ENCODE measurements around the gene TMEM255B. TPM values are rescaled to one million over a fixed set of nuclear protein-coding genes. Genes with fewer than 3 reads are reported as not detected.
A peak's percentile ranks its signal among the peaks of the same experiment; 100 is the strongest.

Gene TMEM255B
- total RNA-seq, 2 donors from 2014 or later: 1.3 to 2.2 TPM

DNA sequence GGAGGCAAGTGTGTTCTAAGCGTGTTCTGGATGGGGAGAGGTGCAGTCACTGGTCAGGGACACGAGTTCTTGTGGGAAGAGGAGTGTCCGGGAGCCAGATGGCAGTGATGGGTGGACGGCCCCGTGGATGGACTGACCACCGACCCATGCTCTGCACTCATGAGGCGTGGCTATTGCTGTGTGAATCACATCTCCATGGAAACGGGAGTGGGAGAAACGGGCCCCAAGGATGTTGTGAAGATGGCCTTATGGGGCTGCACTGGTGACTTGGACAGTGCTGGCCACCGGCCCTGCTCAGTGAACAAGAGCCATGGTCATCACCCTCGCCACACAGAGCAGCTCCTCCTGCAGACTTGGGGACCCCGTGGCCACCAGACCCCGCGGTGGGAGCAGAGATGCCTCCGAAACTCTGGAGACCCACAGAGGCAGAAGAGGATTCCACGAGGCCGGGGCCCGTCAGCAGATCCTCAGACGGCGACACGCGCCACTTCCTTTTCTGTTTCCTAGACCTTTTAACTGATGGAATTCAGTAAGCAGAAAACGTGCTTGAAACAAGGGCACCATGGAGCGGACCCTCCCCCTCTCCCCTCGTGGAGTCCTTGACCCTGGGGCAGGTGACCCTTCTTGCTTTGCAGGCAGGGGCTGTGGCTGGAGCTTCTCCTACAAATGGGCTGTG, 57.4 kb downstream of the TMEM255B start:
- Mint-ChIP-seq H3K4me3 (peak overlapping the region; percentile 98), H3K9me3 (no peaks in the 10 kb centered on the region), H3K4me1 (ENCODE audit: low read depth in 2 of 2) (peaks cover 12 to 16% of the 10 kb centered on the region in 2 donors), H3K36me3 (peaks cover 5% of the 10 kb centered on the region), H3K27me3 (peaks cover 0 to 6% of the 10 kb centered on the region in 2 donors), H3K27ac (peak overlapping the region; percentile 61 to 86)
- DNase-seq (ENCODE audit: low spot score) (no peak), ATAC-seq (no peak)

DNA sequence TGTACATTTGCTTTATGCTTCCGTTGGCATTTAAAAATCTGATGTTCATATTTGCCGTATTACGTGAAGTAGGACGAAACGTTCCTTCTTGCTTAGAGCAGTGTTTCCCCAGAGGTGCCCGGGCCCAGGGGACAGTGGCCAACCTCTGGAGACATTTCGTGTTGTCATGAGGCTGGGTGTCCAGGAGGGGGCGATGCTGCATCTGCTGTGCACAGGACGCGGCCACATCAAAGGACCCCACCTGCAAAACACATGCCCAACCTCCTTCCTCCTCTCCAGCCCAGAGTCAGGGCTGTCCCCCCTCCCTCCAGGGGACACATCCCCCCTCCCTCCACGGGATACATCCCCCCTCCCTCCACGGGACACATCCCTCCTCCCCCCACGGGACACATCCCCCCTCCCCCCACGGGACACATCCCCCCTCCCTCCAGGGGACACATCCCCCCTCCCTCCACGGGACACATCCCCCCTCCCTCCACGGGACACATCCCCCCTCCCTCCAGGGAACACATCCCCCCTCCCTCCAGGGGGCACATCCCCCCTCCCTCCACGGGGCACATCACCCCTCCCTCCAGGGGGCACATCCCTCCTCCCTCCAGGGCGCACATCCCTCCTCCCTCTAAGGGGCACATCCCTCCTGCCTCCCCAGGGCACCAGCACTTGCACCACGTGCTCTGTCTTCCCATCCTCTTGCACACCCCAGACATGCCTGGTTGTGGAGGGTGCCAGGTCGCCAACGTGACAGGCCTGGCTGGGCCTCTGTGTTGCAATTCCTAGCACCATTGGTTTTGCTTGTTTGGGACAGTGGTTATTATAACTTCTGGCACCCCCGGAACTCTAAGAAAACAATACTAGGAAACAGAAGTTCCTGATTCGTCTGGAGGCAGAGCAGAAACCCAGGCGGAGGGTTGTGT, 58.2 kb downstream of the TMEM255B start:
- peak overlapping the region; percentile 98 for H3K4me3 Mint-ChIP-seq
- peak overlapping the region; percentile 27 to 61 for H3K27ac Mint-ChIP-seq
- peaks cover 5% of the 10 kb centered on the region for H3K36me3 Mint-ChIP-seq
- peaks cover 0 to 6% of the 10 kb centered on the region in 2 donors for H3K27me3 Mint-ChIP-seq
- ATAC-seq (peak; percentile 54 to 59), DNase-seq (ENCODE audit: low spot score) (peak; percentile 81)
- H3K4me1 Mint-ChIP-seq (ENCODE audit: low read depth in 2 of 2): peaks cover 12 to 16% of the 10 kb centered on the region in 2 donors
- H3K9me3 Mint-ChIP-seq: no peaks in the 10 kb centered on the region

DNA sequence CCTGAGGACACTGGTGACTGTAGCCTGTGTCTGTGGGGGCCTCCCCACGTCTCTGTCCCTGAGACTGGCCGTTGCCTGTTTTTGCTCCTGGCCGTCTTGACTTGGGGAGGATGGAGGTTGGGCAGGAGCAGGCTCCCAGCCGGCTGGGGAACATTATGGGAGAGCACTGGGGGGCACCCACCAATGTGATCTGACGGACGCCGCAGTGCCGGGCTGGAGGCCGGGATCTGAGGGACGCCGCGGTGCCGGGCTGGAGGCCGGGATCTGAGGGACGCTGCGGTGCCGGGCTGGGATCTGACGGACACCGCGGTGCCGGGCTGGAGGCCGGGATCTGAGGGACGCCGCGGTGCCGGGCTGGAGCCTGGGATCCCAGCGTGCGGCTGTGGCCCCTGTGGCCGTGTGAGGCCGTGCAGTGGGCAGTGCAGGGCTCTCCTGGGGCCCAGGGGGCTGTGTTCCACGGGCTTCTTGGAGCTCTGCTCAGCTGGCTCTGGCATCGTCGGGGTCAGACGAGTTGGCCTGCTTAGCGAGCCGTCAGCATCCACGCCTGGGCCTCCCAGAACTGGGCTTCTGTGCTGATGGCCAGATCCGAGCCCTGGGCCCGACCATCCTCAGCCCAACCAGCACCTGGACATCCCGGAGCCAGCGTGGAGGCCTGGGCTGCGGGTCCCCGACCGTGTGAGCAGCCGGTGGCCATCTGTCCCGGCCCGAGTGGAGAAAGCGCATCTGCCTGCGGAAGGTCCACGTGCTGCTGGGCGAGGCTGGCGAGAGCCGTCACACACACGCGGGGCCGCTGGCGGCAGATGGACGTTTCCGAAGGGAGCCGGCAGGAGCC, 59.0 kb downstream of the TMEM255B start:
- Mint-ChIP-seq H3K4me1 (ENCODE audit: low read depth in 2 of 2) (peaks cover 12 to 16% of the 10 kb centered on the region in 2 donors), H3K27ac (no peak overlapping the region), H3K4me3 (no peak overlapping the region), H3K9me3 (no peaks in the 10 kb centered on the region), H3K36me3 (peaks cover 5% of the 10 kb centered on the region), H3K27me3 (peaks cover 0 to 6% of the 10 kb centered on the region in 2 donors)
- ATAC-seq: no peak
- no peak for DNase-seq (ENCODE audit: low spot score)

DNA sequence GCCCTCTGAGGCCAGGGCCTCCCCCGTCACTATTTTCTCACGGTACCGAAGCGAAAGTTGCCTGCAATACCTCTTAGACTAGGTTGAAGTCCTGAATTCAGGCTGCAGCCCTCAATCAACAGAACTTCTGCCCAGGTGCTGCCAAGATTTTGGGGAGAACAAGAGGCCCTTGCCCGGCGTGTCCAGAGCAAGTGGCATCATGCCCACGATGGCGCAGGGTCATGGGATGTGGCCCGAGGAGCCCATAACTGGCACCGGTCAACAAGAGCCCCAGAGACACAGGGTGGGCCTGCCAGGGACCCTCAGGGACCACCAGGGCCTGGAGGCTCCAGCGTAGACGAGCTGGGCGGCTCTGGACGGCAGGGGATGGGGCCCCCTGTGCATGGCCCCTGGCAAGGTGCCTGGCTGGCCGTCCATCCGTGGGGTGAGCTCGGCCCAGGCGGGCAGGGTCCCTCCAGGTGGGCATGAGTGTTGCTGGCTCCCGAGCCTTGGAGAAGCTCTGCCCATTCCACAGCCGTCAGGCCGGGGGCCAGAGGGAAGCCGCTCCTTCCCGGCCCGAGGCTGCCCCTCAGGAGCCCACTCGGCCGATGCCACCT, 59.8 kb downstream of the TMEM255B start:
- Mint-ChIP-seq H3K36me3 (peaks cover 5% of the 10 kb centered on the region), H3K4me3 (no peak overlapping the region), H3K9me3 (no peaks in the 10 kb centered on the region), H3K27ac (no peak overlapping the region), H3K4me1 (ENCODE audit: low read depth in 2 of 2) (peaks cover 14 to 16% of the 10 kb centered on the region in 2 donors), H3K27me3 (peaks cover 0 to 6% of the 10 kb centered on the region in 2 donors)
- DNase-seq (ENCODE audit: low spot score) (no peak), ATAC-seq (no peak)

DNA sequence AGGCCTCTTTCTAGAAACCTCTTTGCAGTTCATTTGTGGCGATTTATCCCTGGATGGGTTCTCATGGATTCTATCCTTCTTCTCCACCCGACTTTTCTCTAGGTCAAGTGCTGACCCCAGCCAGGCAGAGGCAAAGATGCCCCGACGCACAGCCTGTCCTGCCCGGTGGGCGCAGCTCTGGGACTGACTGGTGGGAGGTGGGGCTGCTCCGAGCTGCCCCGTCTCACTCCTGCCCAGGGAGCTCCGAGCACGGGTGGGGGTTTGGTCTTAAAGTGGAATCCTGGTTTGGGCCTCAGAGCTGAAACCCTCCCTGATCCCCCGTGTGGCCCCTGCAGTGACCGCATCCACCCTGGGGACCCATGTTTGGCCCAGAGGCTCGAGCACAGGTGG, 60.3 kb downstream of the TMEM255B start:
- H3K9me3 Mint-ChIP-seq: no peaks in the 10 kb centered on the region
- peaks cover 5% of the 10 kb centered on the region for H3K36me3 Mint-ChIP-seq
- ATAC-seq (no peak), DNase-seq (ENCODE audit: low spot score) (no peak)
- H3K4me1 Mint-ChIP-seq (ENCODE audit: low read depth in 2 of 2): peaks cover 14 to 16% of the 10 kb centered on the region in 2 donors
- H3K27ac Mint-ChIP-seq: no peak overlapping the region
- peaks cover 0 to 6% of the 10 kb centered on the region in 2 donors for H3K27me3 Mint-ChIP-seq
- no peak overlapping the region for H3K4me3 Mint-ChIP-seq

DNA sequence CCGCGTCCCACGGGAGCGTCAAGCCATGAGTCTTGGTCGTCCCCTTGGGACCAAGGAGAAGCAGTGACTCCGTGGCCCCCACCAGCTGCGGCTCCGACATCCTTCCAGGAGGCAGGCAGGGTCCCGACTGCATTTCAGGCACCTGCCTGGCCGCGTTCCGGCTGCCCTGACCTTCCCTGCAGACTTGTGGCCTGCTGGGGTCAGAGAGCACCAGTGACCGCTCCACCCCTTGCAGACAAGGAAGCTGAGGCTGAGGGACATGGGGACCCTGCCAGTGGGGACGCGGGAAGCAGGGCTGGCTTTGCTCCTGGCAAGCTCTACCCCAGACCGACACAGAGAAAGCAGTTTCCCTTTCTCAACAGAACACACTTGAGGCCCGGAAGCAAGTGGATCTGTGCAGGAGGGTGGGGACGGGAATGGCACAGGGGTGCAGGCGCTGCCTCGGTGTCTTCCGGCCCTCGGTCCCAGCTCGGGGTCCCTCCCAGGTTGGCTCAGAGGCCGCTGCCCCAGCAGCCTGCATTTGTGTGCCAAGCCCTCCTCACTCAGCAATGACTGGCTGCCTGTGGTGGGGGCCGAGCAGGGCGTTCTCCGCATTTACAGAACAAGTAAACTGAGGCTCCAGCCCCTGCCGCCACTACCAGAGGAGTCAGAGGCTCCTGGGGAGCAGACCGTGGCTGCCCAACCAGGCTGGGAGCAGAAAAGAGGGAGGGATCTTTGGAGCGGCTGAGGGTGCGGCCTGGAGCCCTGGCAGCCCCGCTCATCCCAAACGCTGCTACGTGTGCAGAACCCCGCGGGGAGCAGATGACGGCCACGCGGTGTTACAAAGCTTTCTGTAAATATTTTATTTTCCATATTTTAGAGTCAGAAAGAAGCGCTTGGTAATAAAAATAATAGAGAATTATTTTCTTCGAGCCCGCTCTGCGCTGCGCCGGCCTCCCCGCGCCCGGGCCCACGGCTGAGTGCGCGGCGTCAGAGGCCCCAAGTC, 61.0 kb downstream of the TMEM255B start:
- Mint-ChIP-seq H3K27ac (no peak overlapping the region), H3K4me3 (no peak overlapping the region), H3K36me3 (peaks cover 5% of the 10 kb centered on the region), H3K4me1 (ENCODE audit: low read depth in 2 of 2) (peaks cover 14 to 16% of the 10 kb centered on the region in 2 donors), H3K9me3 (no peaks in the 10 kb centered on the region), H3K27me3 (peaks cover 0 to 6% of the 10 kb centered on the region in 2 donors)
- DNase-seq (ENCODE audit: low spot score): no peak
- ATAC-seq: no peak

DNA sequence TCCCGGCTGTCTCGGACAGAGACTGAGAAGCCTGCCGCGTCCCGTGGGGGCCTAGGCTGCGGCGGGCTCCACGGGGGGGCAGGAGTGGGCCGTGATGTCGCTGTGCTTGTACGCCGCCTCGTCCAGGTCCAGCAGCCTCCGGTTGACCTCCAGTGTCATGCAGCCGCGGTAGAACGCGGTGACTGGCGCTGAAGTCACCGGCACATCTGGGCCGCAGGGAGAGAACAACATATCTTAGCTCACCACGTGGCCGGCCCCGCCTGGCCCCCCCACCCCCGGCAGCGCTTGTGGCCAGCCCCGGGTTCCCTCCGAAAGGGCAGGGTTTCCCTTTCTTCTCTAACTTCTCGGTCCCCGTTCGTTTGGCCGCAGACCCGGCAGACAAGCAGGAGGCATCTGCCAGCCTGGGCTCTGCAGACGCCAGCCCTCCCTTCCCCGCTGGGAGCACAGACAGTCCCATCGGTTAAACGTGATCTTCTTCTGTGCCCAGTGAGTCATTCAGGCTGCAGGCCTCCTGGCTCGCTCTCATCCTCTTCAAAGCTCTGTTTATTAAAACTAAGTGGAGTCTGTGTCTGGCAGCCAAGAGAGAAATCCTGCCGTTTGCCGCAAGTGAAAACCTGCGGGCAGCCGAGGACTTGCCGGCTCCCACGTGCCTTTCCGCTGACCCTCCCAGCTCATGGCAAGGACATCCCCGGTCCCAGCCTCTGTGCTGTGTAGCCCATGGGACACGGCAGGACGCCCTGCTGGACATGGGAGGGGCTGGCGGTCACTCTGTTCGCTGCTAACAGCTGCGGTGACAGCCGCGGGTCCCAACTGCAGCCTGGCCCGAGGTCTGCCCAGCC, 62.0 kb downstream of the TMEM255B start:
- H3K9me3 Mint-ChIP-seq: no peaks in the 10 kb centered on the region
- H3K27ac Mint-ChIP-seq: no peak overlapping the region
- H3K4me1 Mint-ChIP-seq (ENCODE audit: low read depth in 2 of 2): peaks cover 8% of the 10 kb centered on the region in 2 donors
- no peaks in the 10 kb centered on the region for H3K27me3 Mint-ChIP-seq
- no peaks in the 10 kb centered on the region for H3K36me3 Mint-ChIP-seq
- H3K4me3 Mint-ChIP-seq: no peak overlapping the region
- DNase-seq (ENCODE audit: low spot score) (no peak), ATAC-seq (no peak)

DNA sequence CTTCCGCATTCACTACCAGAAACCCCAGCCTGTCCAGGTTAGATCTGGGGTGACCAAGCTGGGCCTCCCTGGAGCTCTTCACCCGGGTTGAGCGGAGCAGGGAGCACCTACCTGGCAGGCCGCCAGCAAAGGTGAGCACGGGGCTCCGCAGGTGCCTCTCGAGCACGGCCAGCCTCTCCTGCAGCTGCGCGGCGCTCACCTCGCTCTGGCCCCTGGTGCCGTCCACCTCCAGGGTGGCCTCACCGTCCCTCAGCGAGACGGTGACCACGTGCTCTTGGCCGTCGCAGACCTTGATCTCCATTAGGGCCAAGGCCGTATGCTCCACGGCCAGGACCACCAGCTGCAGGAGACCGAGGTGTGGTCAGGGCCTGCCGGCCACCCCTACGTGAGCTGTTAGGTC, 62.8 kb downstream of the TMEM255B start:
- ATAC-seq (no peak), DNase-seq (ENCODE audit: low spot score) (no peak)
- peaks cover 2 to 3% of the 10 kb centered on the region in 2 donors for H3K4me1 Mint-ChIP-seq (ENCODE audit: low read depth in 2 of 2)
- H3K9me3 Mint-ChIP-seq: no peaks in the 10 kb centered on the region
- no peaks in the 10 kb centered on the region for H3K27me3 Mint-ChIP-seq
- H3K27ac Mint-ChIP-seq: no peak overlapping the region
- H3K4me3 Mint-ChIP-seq: no peak overlapping the region
- H3K36me3 Mint-ChIP-seq: no peaks in the 10 kb centered on the region

DNA sequence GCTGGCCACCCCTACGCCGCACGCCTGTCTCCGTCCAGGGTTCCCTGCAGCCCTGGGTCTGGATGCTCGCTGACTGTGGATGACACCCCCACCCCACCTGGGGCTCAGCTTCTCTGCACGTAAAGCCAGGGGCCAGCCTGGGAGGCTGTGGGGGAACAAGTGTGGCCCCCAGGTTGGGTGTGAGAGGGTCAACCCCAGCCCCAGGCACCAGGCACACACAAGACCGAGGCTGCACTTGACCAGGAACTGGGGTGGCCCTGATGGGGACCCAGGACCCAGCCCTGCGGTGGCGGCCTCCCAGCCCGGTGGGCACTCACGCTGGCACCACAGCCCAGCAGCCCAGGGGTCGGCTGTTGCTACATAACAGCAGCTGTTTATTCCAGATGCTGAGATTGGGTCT, 63.2 kb downstream of the TMEM255B start:
- Mint-ChIP-seq H3K36me3 (no peaks in the 10 kb centered on the region), H3K27me3 (no peaks in the 10 kb centered on the region), H3K27ac (no peak overlapping the region), H3K9me3 (no peaks in the 10 kb centered on the region), H3K4me3 (no peak overlapping the region), H3K4me1 (ENCODE audit: low read depth in 2 of 2) (peaks cover 0 to 2% of the 10 kb centered on the region in 2 donors)
- DNase-seq (ENCODE audit: low spot score): no peak
- no peak for ATAC-seq

DNA sequence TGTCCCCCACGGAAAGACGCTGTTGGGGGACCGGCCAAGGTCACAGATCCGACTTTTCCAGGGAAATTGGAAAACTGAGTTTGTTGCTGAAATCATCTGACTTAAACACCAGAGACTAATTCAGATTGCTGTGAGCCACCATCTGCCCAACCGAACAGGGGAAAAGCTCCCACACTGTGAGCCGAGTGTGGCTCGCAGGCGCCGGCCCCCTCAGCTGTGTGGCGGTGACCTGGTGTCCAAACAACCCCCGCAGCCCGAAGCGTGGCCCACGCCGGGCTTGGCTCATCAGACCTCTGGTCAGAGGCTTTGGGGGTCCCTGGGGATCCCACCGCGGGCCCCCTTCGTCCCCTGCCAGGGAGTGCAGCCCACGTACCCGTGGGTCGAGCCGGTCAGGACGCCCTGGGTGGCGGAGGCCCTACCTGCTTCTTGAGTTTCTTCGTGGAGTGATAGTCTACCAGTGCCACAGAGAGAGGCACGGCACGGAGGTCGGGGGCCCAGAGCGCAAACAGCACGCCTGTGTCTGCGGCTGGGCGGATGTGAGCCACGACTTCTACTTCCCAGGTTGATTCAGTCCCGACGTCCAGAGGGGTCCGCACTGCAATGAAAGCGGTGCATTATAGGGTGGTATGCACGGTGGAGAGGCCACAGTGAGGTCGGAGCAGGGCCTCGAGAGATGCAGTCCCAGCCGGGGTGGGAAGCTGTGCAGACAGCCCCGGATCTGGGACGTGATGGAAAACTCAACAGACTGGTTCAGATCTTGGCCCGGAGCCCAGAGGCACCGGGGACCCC, 64.1 kb downstream of the TMEM255B start:
- Mint-ChIP-seq H3K27me3 (no peaks in the 10 kb centered on the region), H3K36me3 (no peaks in the 10 kb centered on the region), H3K9me3 (no peaks in the 10 kb centered on the region), H3K27ac (no peak overlapping the region), H3K4me3 (no peak overlapping the region), H3K4me1 (ENCODE audit: low read depth in 2 of 2) (peaks cover 0 to 2% of the 10 kb centered on the region in 2 donors)
- DNase-seq (ENCODE audit: low spot score) (no peak), ATAC-seq (no peak)

DNA sequence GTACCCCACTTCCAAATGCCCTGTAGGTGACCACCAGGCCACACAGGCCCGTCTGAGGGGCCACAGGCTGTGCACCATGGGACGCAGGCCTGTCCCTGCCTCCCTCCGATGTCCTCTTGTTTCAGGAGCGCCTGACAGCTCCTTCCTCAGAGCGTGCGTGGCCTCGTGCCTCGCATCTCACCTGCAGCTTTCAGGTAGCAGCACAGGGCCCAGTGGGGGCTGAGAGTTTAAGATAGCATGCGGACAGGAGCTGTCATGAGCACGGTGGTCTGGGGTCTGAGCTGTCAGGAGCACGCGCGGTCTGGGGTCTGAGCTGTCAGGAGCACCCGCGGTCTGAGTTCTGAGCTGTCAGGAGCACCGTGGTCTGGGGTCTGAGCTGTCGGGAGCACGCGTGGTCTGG, 64.7 kb downstream of the TMEM255B start:
- Mint-ChIP-seq H3K4me3 (no peak overlapping the region), H3K36me3 (no peaks in the 10 kb centered on the region), H3K9me3 (no peaks in the 10 kb centered on the region), H3K27me3 (no peaks in the 10 kb centered on the region), H3K4me1 (ENCODE audit: low read depth in 2 of 2) (peaks cover 0 to 2% of the 10 kb centered on the region in 2 donors), H3K27ac (no peak overlapping the region)
- ATAC-seq (no peak), DNase-seq (ENCODE audit: low spot score) (no peak)

All from natural killer cell treated with Interleukin-12 subunit alpha and Interleukin-12 subunit beta and Interleukin-15 and Interleukin-18, amount 100 ng/mL, for 72 hours (primary cell).